ENCODE measurements around the gene CALU.

CALU gene

DNA sequence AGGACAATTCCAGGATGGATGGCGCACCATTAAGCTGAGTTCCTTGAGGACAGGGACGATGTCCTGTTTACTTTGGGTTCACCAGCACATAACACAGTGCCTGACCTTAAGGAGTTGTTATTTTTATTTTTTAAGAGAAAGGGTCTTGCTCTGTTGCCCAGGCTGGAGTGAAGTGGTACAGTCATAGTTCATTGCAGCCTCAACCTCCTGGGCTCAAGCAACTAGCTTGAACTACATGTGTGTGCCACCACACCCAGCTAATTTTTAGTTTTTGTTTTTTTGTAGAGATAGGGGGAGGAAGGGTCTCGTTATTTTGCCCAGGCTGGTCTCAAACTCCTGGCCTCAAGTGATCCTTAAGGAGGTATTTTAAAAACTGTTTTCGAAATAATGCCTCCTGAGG, 1.7 kb upstream of the CALU start:
- no peaks in the 10 kb centered on the region for H3K9me3 ChIP-seq (ENCODE audit: control insufficient read depth, insufficient read depth, low read depth, low read length)
- H3K4me3 ChIP-seq (ENCODE audit: low read depth, low read length), result no peak overlapping the region
- 0 out of 2 replicates have a peak, but pooled peaks cover 2% of the 10 kb centered on the region for H3K36me3 ChIP-seq (ENCODE audit: control insufficient read depth, insufficient read depth, low read length)
- H3K4me1 ChIP-seq (ENCODE audit: control insufficient read depth, insufficient read depth, low read length), result peaks cover 11% of the 10 kb centered on the region
- no peak overlapping the region for H3K27ac ChIP-seq (ENCODE audit: low read depth, low read length)
- H3K9ac ChIP-seq (ENCODE audit: low read length), result no peak overlapping the region
- no peaks in the 10 kb centered on the region for H3K27me3 ChIP-seq (ENCODE audit: control insufficient read depth, insufficient read depth, low read length)

- H3K4me1 ChIP-seq (ENCODE audit: control insufficient read depth, insufficient read depth, low read length), result peaks cover 11% of the 10 kb centered on the region
- H3K4me3 ChIP-seq (ENCODE audit: low read depth, low read length), result peak overlapping the region; percentile 88; the same call in 1 of the 2 replicates
- H3K27me3 ChIP-seq (ENCODE audit: control insufficient read depth, insufficient read depth, low read length), result no peaks in the 10 kb centered on the region
Measured at GRCh38 chr7:128737867-128738385, 1.2 kb upstream of the CALU start.

DNA sequence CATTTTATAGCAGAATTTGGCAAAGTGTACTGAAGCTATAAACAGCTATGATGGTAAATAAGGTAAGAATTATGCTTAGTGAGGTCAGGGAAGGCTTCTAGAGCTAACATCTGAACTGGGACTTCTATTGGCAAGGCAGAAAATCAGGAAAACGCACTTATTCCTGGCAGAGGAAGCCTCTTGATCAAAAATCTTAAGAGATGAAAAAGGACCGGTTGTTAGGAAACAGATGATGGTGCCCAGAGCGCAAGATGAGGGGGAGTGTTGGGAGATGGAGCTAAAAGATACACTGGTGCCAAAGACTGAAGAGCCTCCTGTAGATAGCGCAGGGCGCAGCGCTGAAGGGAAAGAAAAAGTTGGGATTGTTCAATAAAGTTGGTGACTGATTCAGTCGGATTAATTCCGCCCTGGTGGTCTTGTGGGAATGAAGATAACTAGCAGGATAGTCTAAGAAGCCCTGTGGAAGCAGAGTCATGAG, 550 bp upstream of the CALU start:
- Histone ChIP-seq H3K9ac (ENCODE audit: low read length) (peak overlapping the region; percentile 93), H3K36me3 (ENCODE audit: control insufficient read depth, insufficient read depth, low read length) (0 out of 2 replicates have a peak, but pooled peaks cover 2% of the 10 kb centered on the region), H3K9me3 (ENCODE audit: control insufficient read depth, insufficient read depth, low read depth, low read length) (no peaks in the 10 kb centered on the region), H3K4me1 (ENCODE audit: control insufficient read depth, insufficient read depth, low read length) (peaks cover 11% of the 10 kb centered on the region), H3K4me3 (ENCODE audit: low read depth, low read length) (peak overlapping the region; percentile 88), H3K27ac (ENCODE audit: low read depth, low read length) (peak overlapping the region; percentile 50), H3K27me3 (ENCODE audit: control insufficient read depth, insufficient read depth, low read length) (no peaks in the 10 kb centered on the region)

More at GRCh38 chr7:128737867-128738385, 1.2 kb upstream of the CALU start:
- Histone ChIP-seq H3K9ac (ENCODE audit: low read length) (no peak overlapping the region), H3K9me3 (ENCODE audit: control insufficient read depth, insufficient read depth, low read depth, low read length) (no peaks in the 10 kb centered on the region), H3K27ac (ENCODE audit: low read depth, low read length) (no peak overlapping the region), H3K36me3 (ENCODE audit: control insufficient read depth, insufficient read depth, low read length) (0 out of 2 replicates have a peak, but pooled peaks cover 2% of the 10 kb centered on the region)

- H3K36me3 ChIP-seq (ENCODE audit: control insufficient read depth, insufficient read depth, low read length), result 0 out of 2 replicates have a peak, but pooled peaks cover 8% of the 10 kb centered on the region
- H3K4me1 ChIP-seq (ENCODE audit: control insufficient read depth, insufficient read depth, low read length), result peaks cover 11% of the 10 kb centered on the region
- peak overlapping the region; percentile 88 for H3K4me3 ChIP-seq (ENCODE audit: low read depth, low read length)
- peak overlapping the region; percentile 92 for H3K9ac ChIP-seq (ENCODE audit: low read length)
- peak overlapping the region; percentile 75; the same call in 1 of the 2 replicates for H3K27ac ChIP-seq (ENCODE audit: low read depth, low read length)
- no peaks in the 10 kb centered on the region for H3K9me3 ChIP-seq (ENCODE audit: control insufficient read depth, insufficient read depth, low read depth, low read length)
- no peaks in the 10 kb centered on the region for H3K27me3 ChIP-seq (ENCODE audit: control insufficient read depth, insufficient read depth, low read length)
Measured at GRCh38 chr7:128739990-128740682, 977 bp downstream of the CALU start.

DNA sequence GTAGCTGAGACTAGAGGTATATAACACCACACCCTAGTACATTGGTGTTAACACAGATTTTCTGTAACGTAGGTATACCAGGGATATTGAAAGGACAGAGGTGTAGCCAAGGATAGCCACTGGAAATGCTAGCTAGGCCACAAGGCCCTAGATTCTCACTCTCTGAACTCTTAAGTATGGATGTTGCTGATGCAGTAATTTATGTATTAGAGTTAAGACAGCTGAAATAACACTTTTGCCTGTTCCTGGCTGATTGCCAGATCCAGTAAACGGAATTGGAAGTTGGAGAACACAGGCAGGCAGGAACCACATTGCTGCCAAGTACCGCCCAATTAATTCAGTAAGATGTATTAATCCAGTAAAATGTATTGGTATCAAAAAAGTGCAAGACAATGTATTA, 1.8 kb downstream of the CALU start:
- Histone ChIP-seq H3K27ac (ENCODE audit: low read depth, low read length) (no peak overlapping the region), H3K36me3 (ENCODE audit: control insufficient read depth, insufficient read depth, low read length) (peaks cover 16% of the 10 kb centered on the region), H3K4me1 (ENCODE audit: control insufficient read depth, insufficient read depth, low read length) (peaks cover 11% of the 10 kb centered on the region), H3K9me3 (ENCODE audit: control insufficient read depth, insufficient read depth, low read depth, low read length) (no peaks in the 10 kb centered on the region), H3K9ac (ENCODE audit: low read length) (no peak overlapping the region), H3K27me3 (ENCODE audit: control insufficient read depth, insufficient read depth, low read length) (no peaks in the 10 kb centered on the region), H3K4me3 (ENCODE audit: low read depth, low read length) (peak overlapping the region; percentile 88)

DNA sequence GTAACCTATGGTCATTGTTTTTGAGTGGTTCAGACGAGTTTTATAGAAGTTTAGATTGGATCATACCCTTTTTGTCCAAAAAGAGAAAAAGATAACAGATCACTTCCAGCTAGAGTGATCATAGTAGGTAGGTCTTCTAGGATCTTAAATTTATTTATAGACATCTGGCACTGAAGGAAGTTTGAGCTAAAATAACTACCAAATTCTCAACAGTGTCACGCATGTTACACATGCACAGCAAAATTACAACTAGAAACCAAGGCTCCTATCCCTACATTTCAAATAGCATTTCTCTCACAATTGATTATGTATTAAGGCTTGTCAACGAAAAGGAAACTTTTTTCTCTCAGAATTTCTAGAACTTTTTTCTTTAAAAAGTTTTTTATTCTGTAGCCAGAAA, 2.3 kb downstream of the CALU start:
- peaks cover 11% of the 10 kb centered on the region for H3K4me1 ChIP-seq (ENCODE audit: control insufficient read depth, insufficient read depth, low read length)
- peak overlapping the region; percentile 88; the same call in 1 of the 2 replicates for H3K4me3 ChIP-seq (ENCODE audit: low read depth, low read length)
- H3K9me3 ChIP-seq (ENCODE audit: control insufficient read depth, insufficient read depth, low read depth, low read length), result no peaks in the 10 kb centered on the region
- H3K36me3 ChIP-seq (ENCODE audit: control insufficient read depth, insufficient read depth, low read length), result peaks cover 17% of the 10 kb centered on the region
- no peak overlapping the region for H3K27ac ChIP-seq (ENCODE audit: low read depth, low read length)
- H3K9ac ChIP-seq (ENCODE audit: low read length), result no peak overlapping the region
- no peaks in the 10 kb centered on the region for H3K27me3 ChIP-seq (ENCODE audit: control insufficient read depth, insufficient read depth, low read length)

DNA sequence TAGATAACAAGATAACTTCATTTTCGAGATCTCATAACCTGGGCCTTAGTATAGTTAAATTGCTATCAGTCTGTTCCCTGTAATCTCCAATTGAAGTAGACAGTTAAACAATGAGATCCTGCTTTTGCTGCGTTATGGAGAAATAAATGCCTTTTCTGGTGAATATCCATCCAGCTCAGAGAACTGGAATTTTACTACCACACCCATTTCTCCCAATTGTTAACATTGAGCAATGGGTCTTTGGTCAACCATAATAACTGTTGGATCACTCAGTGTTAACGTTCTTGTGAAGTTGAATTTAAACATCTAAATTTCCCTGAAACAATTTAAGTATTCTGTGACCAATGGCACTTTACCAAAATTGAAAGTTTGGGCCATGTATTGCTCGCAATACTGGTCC, 3.0 kb downstream of the CALU start:
- peaks cover 11% of the 10 kb centered on the region for H3K4me1 ChIP-seq (ENCODE audit: control insufficient read depth, insufficient read depth, low read length)
- H3K27me3 ChIP-seq (ENCODE audit: control insufficient read depth, insufficient read depth, low read length), result no peaks in the 10 kb centered on the region
- H3K4me3 ChIP-seq (ENCODE audit: low read depth, low read length), result no peak overlapping the region
- no peak overlapping the region for H3K9ac ChIP-seq (ENCODE audit: low read length)
- peaks cover 19% of the 10 kb centered on the region for H3K36me3 ChIP-seq (ENCODE audit: control insufficient read depth, insufficient read depth, low read length)
- no peaks in the 10 kb centered on the region for H3K9me3 ChIP-seq (ENCODE audit: control insufficient read depth, insufficient read depth, low read depth, low read length)
- no peak overlapping the region for H3K27ac ChIP-seq (ENCODE audit: low read depth, low read length)

DNA sequence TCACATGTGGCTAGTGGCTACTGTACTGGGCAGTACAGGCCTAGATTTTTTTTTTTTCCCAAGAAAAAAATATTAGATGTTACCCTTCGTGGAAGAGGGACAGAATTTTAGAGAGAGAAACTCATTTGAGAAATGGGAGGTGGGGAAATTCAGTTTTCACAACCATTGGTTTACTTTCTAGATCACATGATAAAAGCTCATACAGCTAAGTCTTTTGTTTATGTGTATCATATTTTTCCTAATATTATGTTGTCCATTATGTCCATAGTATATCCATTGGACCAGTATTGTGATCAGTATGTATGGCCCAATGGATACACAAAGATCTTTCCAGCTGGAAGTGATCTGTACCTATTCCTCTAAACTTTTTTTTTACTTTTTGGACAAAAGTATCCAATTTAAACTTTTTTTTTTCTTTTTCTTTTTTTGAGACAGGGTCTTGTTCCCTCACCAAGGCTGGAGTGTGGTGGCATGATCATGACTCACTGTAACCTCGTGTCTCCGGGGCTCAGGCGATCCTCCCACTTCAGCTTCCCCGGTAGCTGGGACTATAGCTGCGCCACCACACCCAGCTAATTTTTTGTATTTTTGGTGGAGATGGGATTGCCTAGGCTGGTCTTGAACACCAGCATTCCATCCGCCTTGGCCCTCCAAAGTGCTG, 4.1 kb downstream of the CALU start:
- Histone ChIP-seq H3K4me1 (ENCODE audit: control insufficient read depth, insufficient read depth, low read length) (peaks cover 11% of the 10 kb centered on the region), H3K9ac (ENCODE audit: low read length) (no peak overlapping the region), H3K4me3 (ENCODE audit: low read depth, low read length) (no peak overlapping the region), H3K9me3 (ENCODE audit: control insufficient read depth, insufficient read depth, low read depth, low read length) (no peaks in the 10 kb centered on the region), H3K27me3 (ENCODE audit: control insufficient read depth, insufficient read depth, low read length) (no peaks in the 10 kb centered on the region), H3K27ac (ENCODE audit: low read depth, low read length) (no peak overlapping the region), H3K36me3 (ENCODE audit: control insufficient read depth, insufficient read depth, low read length) (peaks cover 29% of the 10 kb centered on the region)

DNA sequence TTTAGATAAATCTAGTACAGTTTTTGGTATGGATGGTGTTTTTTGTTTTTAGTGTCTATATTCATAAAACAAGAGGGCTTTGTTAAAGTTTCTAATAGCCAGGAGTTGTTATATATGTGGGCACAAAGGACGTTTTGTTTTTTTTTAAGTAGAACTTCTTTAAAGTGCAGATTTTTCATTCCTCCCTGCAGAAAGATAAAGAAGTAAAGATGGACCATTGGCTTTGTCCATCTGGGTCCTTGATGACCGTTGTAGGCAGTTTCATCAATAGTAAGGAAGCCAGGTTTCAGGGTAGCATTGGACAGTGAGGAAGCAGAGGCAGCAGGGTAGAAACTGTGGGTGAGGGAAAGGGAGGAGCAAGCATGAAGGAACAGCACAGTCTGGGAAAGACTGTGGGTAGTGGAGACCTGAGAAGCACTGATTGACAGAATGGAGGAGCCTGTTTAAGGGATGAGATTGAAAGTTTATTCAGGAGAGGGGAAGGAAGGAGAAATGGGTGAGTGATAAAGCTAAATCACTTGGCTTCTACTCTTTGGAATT, 5.3 kb downstream of the CALU start:
- Histone ChIP-seq H3K4me3 (ENCODE audit: low read depth, low read length) (no peak overlapping the region), H3K27me3 (ENCODE audit: control insufficient read depth, insufficient read depth, low read length) (no peaks in the 10 kb centered on the region), H3K4me1 (ENCODE audit: control insufficient read depth, insufficient read depth, low read length) (peaks cover 7% of the 10 kb centered on the region), H3K9me3 (ENCODE audit: control insufficient read depth, insufficient read depth, low read depth, low read length) (no peaks in the 10 kb centered on the region), H3K9ac (ENCODE audit: low read length) (no peak overlapping the region), H3K27ac (ENCODE audit: low read depth, low read length) (no peak overlapping the region), H3K36me3 (ENCODE audit: control insufficient read depth, insufficient read depth, low read length) (peaks cover 41% of the 10 kb centered on the region)

GRCh38 chr7:128745706-128746105, 6.5 kb downstream of the CALU start:
- Histone ChIP-seq H3K36me3 (ENCODE audit: control insufficient read depth, insufficient read depth, low read length) (peaks cover 52% of the 10 kb centered on the region), H3K4me1 (ENCODE audit: control insufficient read depth, insufficient read depth, low read length) (peaks cover 7% of the 10 kb centered on the region), H3K4me3 (ENCODE audit: low read depth, low read length) (no peak overlapping the region), H3K27me3 (ENCODE audit: control insufficient read depth, insufficient read depth, low read length) (no peaks in the 10 kb centered on the region), H3K9me3 (ENCODE audit: control insufficient read depth, insufficient read depth, low read depth, low read length) (no peaks in the 10 kb centered on the region), H3K9ac (ENCODE audit: low read length) (no peak overlapping the region), H3K27ac (ENCODE audit: low read depth, low read length) (no peak overlapping the region)

All from HUES6 (cell line).